Effector CD4-positive, alpha-beta T cell (primary cell): ENCODE measurements around the gene UBE2U.

Experiments
- DNase-seq: peaks from one replicate; pipeline ENCODE4 v3.0.0-alpha.2; 2020

The UBE2U gene

DNA sequence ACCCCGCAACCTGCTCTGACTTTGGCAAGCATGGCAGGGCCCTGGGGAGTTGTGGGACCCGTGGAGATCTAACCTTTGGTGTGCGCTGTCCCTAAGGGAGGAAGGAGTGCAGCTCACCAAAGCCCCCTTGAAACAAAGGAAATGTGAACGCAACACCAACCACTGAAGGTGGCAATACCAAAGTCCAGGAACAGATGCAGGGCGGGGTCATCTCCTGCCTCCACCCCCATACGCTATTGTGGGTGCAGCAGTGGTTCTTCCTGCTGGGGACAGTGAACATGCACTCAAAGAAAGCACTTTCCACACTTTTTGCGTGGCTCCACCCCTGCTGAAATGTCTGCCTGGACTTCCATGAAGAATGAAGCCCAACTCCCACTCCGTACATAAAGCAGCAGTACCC lies 93.0 kb downstream of the UBE2U start:
- DNase-seq: no peak

DNA sequence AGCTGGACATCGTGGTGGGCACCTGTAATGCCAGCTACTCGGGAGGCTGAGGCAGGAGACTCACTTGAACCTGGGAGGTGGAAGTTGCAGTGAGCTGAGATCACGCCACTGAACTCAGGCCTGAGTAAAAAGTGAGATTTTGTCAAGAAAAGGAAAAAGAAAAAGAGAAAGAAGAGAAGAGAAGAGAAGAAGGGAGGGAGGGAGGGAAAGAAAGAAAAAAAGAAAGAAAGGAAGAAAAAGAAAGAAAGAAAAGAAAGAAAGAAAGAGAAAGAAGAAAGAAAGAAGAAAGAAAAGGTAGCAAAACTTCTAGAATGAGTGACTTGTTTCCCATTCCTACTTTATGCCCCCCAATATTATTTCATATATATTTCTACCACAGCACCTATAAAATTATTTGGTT lies 98.8 kb downstream of the UBE2U start:
- DNase-seq: no peak

DNA sequence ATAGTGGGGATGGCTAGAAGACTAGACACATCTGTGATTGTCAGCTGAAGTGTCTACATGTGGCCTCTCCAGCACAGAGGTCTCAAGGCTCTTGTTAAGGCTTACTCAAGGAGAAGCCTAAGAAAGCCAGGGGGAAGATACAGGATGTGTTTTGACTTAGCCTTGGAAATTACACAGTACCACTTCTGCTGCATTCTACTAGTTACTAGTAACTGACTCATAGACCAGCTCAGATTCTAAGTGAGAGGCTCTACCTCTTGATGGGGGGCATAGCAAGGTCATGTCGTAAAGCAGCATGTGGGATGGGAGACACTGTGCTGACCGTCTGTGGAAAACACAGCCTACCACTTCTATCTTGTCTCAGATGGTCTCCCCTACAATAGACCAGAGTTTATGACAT lies 99.5 kb downstream of the UBE2U start:
- no peak for DNase-seq

DNA sequence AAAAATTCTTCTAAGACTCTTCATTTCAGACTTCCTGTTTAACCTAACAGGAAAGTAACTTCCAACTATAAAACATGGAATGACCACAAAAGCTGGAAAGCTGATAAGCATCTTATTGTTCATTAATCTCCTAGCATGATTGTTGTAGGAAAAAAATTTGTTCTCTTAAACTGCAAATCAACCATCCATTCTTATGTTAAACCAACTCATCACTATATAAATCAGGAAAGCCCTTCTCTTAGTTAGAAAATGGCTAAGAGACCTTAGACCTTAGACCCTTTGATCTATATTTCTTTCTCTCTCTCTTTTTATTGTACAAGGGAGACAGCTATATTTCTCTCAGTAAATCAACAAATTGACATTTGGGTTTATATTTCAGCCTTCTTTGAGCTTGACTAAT lies 101.4 kb downstream of the UBE2U start:
- DNase-seq: no peak

DNA sequence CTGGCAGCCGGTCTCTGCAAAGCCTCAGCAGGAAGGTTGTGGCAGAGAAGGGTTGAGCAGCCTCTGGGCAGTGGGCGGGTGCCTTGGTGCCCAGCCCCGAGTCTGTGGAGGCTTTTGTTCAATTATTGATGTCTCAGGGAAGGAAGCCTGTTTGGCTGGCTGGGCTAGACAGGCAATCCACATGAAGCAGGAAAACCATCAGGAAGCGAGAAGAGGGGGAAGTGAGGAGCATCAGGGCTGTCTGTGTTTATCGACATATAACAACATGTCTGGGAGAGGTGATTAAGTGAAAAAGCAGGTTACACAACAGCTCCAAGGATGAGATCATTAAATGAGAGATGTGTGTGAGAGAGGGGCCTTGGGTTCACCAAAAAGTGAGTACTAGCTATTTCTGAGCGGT lies 105.4 kb downstream of the UBE2U start:
- no peak for DNase-seq

DNA sequence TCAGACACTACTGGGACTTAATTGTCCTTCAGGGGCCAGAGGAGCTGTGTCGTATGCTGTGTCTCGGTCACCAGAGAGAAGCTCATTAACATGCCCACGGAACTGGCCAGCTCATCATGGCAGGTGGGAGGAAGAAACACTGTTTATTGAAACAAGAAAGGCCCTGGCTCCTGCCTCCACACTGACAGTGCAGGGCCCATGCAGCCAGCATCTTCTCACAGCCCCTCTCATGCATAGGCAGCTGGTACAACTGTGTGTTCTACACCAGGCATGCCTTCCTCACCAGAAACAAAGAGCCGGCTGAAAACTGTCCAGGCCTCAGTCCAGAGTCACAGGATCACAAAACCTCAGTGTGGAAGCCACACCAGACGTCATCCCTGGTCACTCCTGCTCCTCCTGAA lies 106.0 kb downstream of the UBE2U start:
- no peak for DNase-seq

DNA sequence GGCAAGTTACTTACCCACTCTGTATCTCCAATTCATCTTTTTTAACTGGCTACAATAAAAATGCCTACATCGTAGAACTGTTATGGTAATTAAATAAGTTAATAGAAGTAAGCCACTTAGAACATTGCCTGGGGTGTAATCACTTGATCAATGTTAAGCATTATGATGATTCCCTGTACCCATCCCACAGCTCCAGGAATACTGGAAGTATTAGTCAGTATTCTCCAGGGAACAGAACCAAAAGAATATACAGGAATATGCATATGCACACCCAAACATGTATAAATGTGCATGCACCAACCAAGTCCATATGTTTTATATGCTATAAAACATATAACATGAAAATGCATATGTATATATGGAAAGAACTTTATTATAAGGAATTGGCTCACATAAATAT lies 107.3 kb downstream of the UBE2U start:
- no peak for DNase-seq

DNA sequence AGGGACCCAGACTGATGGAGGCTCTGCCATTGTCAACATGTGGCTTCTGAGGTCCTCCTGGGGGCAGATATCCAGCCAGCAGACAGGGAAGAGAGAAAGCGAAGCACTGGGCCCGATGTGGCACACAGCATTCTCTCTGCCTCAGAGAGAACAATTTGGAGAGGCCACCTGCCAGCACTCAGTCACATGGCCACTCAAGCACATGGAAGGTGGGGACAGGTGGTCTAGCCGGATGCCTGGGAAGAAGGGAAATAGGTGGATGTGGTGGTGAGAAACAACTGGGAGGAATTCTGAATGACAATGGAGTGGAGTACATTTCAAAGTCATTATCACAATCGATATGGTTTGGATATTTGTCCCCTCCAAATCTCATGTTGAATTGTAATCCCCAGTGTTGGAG lies 109.0 kb downstream of the UBE2U start:
- DNase-seq: no peak

DNA sequence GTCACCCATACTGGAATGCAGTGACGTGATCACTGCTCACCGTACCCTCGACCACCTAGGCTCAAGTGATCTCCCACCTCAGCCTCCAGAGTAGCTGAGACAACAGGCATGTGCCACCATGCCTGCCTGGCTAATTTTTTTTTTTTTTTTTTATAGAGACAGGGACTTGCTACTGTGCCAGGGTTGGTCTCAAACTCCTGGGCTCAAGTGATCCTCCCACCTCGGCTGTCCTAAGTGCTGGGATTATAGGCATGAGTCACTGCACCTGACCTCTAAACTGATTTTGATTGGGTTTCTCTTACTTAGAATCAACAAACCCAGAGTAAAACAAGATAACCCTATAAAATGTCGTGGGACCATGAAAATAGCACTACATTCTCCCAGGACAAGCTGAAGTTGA lies 112.0 kb downstream of the UBE2U start:
- DNase-seq: no peak
